ENCODE results near the gene AGGF1.
"Not testable (repeated sequence)": the region's sequence is repeated elsewhere in the genome, so short reads cannot be mapped to it uniquely, and the experiment has no call there.

AGGF1 gene, protein sequence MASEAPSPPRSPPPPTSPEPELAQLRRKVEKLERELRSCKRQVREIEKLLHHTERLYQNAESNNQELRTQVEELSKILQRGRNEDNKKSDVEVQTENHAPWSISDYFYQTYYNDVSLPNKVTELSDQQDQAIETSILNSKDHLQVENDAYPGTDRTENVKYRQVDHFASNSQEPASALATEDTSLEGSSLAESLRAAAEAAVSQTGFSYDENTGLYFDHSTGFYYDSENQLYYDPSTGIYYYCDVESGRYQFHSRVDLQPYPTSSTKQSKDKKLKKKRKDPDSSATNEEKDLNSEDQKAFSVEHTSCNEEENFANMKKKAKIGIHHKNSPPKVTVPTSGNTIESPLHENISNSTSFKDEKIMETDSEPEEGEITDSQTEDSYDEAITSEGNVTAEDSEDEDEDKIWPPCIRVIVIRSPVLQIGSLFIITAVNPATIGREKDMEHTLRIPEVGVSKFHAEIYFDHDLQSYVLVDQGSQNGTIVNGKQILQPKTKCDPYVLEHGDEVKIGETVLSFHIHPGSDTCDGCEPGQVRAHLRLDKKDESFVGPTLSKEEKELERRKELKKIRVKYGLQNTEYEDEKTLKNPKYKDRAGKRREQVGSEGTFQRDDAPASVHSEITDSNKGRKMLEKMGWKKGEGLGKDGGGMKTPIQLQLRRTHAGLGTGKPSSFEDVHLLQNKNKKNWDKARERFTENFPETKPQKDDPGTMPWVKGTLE

DNA sequence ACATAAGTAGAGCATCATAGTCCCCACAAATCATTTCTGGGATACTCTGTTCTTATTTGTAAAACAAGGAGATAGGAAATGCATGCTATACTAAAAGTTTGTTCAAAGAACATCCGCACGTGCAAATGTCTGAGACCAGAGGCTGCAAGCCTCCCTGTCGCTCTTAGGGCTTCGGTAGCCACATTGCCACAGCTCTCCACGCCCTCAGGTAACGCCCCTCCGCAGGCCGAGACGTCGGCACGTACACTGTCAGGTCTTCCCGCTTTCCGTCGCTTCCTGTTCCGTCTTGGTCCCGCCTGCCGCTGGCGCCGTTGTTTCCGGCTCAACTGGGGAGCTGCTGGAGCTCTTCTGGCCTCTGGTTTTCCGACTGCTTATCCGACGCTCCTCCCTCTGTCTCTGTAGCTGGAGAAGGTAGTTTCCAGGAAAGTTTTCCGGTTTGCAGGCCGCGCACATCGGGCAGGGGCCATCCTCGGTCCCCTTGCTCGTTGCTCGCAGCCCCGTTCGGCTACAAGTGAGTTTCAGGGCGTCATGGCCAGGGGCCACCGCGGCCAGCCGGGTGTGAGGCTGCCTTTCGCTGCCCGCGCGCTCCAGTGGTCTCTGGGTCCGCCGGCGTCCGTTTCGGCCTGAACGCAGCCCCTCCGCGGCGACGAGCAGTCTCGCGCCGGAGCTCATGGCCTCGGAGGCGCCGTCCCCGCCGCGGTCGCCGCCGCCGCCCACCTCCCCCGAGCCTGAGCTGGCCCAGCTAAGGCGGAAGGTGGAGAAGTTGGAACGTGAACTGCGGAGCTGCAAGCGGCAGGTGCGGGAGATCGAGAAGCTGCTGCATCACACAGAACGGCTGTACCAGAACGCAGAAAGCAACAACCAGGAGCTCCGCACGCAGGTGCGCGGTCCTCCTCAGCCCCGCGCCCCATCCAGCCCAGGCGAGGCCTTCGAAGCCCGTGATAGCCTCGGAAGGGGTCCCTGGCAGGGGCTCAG, at the start of gene AGGF1:
TSS of gene AGGF1 (plus strand) at position 308 of the 975 bp plus-strand sequence. CDS start at position 671, 363 bp downstream.
- peak; percentile 68; the same call in 1 of the 2 replicates for TF ChIP-seq POLR2A (IDR thresholded peaks at IDR 0.05; ENCODE audit: low read depth, low read length)
- FAIRE-seq (peak; percentile 94), DNase-seq (ENCODE audit: insufficient read length, low spot score) (peak; percentile 83)

DNA sequence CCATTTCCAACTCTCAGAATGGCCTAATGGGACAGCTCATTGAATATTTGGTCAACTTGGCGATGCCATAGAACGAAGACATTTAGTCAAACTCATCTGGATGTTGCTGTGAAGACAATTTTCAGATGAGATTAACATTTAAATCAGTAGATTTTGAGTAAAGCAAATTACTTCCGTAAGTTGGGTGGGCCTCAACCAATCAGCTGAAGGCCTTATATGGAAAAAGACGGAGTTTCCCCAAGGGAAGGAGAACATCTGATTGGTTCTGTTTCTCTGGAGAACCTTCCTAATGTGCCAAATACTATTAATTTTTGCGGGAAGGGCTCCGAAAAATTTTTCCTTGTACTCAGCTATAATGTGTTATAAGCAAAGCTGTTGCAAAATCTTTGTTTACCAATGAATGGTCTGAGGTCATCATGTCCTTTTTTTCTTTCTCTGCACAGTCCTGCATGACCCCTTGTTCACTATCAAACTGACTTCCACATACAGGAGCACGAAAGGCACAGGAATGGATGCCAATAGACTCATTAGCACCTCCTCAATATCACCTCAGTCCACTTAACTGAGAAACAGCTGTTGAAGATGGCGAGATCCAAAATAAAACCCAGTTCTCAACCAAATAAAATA, 49.6 kb upstream of the AGGF1 start:
- no peak for FAIRE-seq
- TF ChIP-seq POLR2A (IDR thresholded peaks at IDR 0.05; ENCODE audit: low read depth, low read length): no peak
- no peak for DNase-seq (ENCODE audit: insufficient read length, low spot score)

DNA sequence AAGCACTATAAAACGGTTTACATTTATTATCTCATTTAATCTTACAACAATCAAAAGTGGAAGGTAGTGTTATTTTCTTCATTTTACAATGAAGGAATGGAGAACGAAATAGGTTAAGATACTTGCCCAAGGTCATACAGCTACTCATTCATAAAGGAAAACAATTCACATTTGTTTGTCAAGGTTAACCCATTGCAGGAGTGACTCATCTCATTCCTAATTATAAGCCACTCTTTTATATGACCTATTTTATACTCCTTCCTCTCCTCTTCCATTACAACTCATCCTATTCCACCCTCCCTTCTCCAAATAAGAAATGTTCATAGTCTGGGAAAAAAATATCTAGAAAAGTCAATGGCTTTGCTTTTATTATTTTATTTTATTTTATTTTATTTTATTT, 47.8 kb upstream of the AGGF1 start:
- FAIRE-seq (peak; percentile 33), DNase-seq (ENCODE audit: insufficient read length, low spot score) (no peak)
- TF ChIP-seq POLR2A (IDR thresholded peaks at IDR 0.05; ENCODE audit: low read depth, low read length): no peak

DNA sequence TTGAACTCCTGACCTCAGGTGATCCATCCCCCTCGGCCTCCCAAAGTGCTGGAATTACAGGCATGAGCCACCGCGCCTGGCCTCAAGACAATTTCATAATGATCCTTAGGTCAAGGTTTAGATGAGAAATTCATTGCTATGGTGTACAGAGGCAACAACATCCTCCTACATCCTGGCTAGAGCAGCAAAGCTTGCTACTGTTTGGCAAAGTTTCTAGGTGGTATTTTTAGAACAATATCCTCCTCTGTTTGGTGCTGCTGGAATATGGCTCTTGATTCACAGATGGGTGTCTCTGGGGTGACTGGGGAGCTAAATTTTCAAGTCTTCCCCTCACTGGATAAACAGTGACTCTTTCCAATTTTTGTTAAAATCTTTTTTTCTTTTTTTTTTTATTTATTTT, 46.7 kb upstream of the AGGF1 start:
- no peak for DNase-seq (ENCODE audit: insufficient read length, low spot score)
- no peak for FAIRE-seq
- no peak for TF ChIP-seq POLR2A (IDR thresholded peaks at IDR 0.05; ENCODE audit: low read depth, low read length)

DNA sequence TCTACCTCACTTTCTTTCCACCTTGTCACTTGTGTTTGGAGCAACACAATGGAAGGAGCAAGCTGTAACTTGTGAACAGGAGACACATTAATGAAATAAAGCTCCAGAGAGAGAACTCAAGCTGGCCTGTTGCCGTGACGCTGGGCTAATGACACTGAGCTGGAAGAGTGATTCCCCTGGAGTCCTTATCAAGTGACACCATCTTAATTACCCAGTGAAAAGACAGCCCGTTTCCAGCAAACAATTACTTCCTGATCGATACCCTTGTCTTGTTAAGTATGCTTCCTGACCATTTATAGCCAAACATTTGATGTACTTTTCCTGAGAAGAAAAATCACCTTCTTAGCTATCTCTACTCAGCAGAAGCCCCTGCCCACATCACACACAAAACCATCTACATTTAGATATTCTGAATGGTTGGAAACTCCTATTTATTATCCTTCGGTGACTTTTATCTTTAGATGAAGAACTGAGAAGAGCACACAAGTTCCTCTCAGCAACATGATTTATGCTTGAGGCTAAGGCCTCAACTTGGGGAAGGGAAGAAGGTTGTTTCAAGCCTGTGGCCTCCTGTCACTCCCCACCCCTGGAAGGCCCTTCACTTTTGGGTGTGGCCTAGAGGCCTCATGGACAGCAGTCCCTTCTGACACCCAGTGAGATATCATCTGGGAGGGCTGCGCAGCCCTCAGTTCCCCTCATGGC, 43.2 kb upstream of the AGGF1 start:
- DNase-seq (ENCODE audit: insufficient read length, low spot score) (no peak), FAIRE-seq (no peak)
- TF ChIP-seq POLR2A (IDR thresholded peaks at IDR 0.05; ENCODE audit: low read depth, low read length): no peak

DNA sequence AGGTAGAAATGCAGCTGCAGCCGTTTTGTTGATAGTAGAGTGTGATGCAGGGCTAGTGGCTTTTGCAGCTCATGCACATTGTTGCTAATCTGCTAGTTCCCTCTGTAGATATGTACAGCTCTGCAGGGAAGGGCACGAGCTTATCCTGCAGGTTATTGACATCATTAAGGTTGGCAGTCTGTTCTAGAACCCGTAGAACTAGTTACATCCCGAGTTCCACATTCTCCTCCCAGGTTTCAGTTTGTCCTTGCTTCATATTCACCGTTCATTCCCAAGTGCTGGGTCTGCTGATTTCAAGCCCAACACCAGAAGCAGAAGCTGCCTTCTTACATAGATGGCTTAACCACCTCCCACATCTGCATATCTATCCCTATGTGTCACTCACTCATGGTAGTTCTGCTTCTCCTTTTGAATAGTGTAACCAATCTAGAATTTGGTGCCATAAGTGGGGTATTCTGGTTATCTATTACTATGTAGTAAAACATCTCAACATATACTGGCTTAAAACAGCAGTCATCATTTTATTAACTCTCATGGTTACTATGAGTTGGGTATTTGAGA, 39.2 kb upstream of the AGGF1 start:
- DNase-seq (ENCODE audit: insufficient read length, low spot score): no peak
- FAIRE-seq: no peak
- TF ChIP-seq POLR2A (IDR thresholded peaks at IDR 0.05; ENCODE audit: low read depth, low read length): no peak

DNA sequence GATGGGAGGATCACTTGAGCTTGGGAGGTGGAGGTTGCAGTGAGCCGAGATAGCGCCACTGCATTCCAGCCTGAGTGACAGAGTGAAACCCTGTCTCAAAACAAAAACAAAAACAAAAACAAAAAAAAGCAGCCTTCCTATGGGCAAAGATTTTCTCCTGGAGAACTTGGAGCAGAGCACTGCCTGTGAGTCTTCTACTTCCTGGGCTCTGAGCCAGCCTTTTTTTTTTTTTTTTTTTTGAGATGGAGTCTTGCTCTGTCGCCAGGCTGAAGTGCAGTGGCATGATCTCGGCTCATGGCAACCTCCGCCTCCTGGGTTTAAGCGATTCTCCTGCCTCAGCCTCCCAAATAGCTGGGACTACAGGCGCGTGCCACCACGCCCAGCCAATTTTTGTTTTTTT, 36.8 kb upstream of the AGGF1 start:
- not testable (repeated sequence) for DNase-seq (ENCODE audit: insufficient read length, low spot score); FAIRE-seq

DNA sequence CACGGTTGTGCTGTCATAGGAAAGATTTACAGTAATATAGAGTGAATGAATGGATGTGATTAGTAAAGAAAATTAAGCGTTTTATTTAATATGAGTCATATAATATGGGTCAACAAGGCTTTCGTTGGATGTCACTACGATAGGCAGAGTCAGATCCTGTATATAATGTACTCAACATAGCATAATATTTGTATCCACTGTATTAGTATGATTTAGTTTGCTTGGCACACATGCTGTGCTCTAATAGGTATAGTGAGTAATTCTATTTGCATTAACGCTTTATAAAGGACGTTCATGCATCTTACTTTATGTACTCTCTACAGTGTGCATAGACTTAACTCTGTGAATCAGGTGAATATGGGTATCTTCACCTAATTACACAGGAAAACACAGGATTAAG, 35.9 kb upstream of the AGGF1 start:
- FAIRE-seq (no peak), DNase-seq (ENCODE audit: insufficient read length, low spot score) (no peak)
- TF ChIP-seq POLR2A (IDR thresholded peaks at IDR 0.05; ENCODE audit: low read depth, low read length): no peak

DNA sequence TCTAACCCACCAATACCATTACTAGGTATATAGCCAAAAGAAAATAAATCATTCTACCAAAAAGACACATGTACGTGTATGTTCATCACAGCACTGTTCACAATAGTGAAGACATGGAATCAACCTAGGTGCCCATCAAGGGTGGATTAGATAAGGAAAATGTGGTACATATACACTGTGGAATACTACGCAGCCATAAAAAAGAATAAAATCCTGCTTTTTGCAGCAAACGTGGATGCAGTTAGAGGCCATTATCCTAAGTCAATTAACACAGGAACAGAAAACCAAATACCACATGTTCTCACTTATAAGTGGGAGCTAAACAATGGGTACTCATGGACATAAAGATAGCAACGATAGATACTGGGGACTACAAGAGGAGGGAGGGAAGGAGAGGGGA, 32.0 kb upstream of the AGGF1 start:
- DNase-seq (ENCODE audit: insufficient read length, low spot score); FAIRE-seq: not testable (repeated sequence)

DNA sequence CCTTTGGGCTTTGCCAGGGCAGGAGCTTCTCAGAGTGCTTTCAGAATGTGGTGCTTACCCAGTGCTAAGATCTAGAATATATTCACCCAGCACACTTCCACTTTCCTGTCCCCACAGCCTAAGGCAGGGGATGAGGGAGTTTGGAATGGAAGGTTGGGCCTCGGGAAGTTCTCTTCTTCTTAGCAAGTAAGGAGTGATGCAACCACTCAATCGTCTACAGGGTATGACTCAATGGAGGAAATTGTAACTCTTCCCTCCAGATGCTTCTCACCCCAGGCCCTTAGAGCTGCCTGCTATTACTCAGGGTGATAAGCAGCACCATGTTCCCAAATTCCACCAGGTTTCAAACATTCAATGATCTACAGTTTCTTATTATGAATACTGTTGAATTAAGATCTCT, 30.8 kb upstream of the AGGF1 start:
- peak; percentile 54 for DNase-seq (ENCODE audit: insufficient read length, low spot score)
- peak; percentile 48 for FAIRE-seq
- no peak for TF ChIP-seq POLR2A (IDR thresholded peaks at IDR 0.05; ENCODE audit: low read depth, low read length)

DNA sequence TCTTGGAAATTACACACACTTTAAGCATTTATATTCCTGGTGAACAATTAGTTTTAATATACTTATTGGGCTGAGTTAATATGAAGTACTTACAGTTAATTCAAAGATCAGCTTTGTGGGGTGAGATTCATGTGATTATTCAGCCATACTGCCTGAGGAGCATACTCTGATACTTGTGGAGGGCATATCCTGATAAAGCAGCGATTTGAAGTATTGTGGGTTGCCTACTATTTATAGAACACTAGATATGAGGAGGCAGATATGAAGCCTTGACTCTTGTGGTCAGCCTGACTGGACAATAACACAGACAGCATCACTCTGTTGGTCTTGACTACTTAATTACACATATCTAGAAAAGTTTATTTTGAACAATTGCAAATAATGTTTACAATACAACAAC, 27.0 kb upstream of the AGGF1 start:
- DNase-seq (ENCODE audit: insufficient read length, low spot score) (no peak), FAIRE-seq (no peak)
- TF ChIP-seq POLR2A (IDR thresholded peaks at IDR 0.05; ENCODE audit: low read depth, low read length): no peak

DNA sequence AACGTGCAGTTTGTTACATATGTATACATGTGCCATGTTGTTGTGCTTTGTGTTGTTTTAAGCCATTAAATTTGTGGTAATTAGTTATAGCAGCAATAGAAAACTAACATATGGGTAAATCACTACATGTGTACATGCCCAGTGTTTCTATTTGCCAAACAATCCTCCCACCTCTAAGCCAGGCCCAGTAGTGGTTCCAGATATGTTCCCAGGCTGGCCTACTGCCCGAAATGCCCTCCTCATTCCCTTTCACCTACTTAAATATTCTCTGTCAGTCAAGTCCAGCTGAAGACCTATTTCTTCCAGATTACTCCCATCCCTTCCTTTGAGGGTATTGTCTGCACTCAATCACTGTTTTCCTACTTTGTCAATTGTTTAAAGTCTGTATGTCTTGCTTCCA, 24.1 kb upstream of the AGGF1 start:
- no peak for TF ChIP-seq POLR2A (IDR thresholded peaks at IDR 0.05; ENCODE audit: low read depth, low read length)
- no peak for FAIRE-seq

DNA sequence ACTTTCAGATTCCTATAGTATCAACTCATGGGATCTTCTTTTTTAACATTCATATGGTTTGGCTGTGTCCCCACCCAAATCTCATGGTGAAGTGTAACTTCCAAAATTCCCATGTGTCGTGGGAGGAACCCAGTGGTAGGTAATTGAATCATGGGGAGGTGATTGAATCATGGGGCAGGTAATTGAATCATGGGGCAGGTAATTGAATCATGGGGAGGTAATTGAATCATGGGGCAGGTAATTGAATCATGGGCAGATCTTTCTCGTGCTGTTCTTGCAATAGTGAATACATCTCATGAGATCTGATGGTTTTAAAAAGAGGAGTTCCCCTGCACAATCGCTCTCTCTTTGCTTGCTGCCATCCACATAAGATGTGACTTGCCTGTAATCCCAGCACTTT, 21.8 kb upstream of the AGGF1 start:
- TF ChIP-seq POLR2A (IDR thresholded peaks at IDR 0.05; ENCODE audit: low read depth, low read length): no peak
- no peak for FAIRE-seq
- no peak for DNase-seq (ENCODE audit: insufficient read length, low spot score)

More for the DNA sequence above, 24.1 kb upstream of the AGGF1 start:
- DNase-seq (ENCODE audit: insufficient read length, low spot score): no peak
